NCI-H2196 (cell line): Measurements from ENCODE around the gene MLPH.

Source experiments
- DNase-seq: peaks from one replicate; lab custom pipeline; 2025; ENCODE audit not compliant: unreplicated experiment; lab: John Stamatoyannopoulos, UW

Gene MLPH

DNA sequence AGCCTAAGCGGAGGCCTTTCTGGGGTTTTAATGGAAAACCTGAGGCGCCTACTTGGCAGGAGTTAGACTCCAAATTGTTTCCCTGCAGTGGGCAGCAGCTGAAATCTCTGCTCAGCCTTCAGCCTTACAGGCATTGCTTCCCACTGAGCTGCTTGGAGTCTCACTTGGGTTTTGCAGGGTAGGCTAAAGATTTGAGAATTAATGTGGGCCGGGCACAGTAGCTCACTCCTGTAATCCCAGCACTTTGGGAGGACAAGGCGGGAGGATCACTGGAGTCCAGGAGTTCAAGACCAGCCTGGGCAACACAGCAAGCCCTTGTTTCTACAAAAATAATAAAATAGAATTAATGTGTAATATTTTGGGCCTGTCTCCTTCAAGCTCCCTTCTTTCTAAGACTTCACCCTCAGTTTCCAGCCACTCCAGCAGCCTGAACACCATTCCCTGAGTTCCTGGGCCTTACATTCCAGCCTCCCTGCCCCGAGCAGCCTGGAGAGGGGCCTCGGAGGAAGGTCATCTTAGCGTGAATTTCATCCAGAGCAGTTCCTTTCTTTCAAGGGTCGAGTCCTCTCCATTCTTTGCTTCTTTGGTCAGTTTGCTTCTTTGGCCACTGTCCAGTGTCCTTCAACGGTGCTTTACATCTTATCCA lies 112.5 kb downstream of the MLPH start:
- DNase-seq: no peak

- no peak for DNase-seq
Measured at GRCh38 chr2:237600205-237600846, 113.3 kb downstream of the MLPH start.

- no peak for DNase-seq
Measured at GRCh38 chr2:237601453-237602116, 114.5 kb downstream of the MLPH start.

GRCh38 chr2:237602409-237602808 lies 115.4 kb downstream of the MLPH start:
- no peak for DNase-seq

GRCh38 chr2:237603049-237603717 lies 116.1 kb downstream of the MLPH start:
- no peak for DNase-seq

GRCh38 chr2:237603718-237604362 lies 116.8 kb downstream of the MLPH start:
- no peak for DNase-seq

DNA sequence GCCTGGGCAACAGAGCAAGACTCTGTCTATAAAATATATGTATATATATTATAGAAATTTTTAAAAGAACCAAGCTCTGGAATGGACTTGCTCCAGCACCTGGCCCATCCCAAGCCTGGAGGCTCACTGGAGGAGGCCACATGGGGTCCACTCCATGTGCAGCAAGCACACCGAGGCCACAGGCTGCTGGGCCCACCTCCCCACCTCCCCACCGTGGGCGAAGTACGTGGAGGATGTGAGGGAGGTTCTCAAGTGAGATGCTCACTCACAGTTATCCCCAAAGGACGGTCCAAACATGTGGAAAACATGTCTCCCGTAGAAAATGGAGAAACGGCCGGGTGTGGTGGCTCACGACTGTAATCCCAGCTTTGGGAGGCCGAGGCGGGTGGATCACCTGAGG lies 117.3 kb downstream of the MLPH start:
- DNase-seq: no peak
